GM21447 (cell line): Measurements from ENCODE around the gene CTXND1.
"Not testable (repeated sequence)": the region's sequence is repeated elsewhere in the genome, so short reads cannot be mapped to it uniquely, and the experiment has no call there.

Experiments used
- ATAC-seq: cut with Tn5 transposase; IDR thresholded peaks from one replicate; pipeline ENCODE4 v1.9.1; 2021; ENCODE audit not compliant: unreplicated experiment

The CTXND1 gene

GRCh38 chr15:80252121-80252518 lies at the start of gene CTXND1:
CTXND1 (minus strand) TSS chr15:80252213; CDS start chr15:80201949, 50,264 bp downstream.
- no peak for ATAC-seq

- ATAC-seq: no peak
Measured at GRCh38 chr15:80301472-80301871, 49.5 kb upstream of the CTXND1 start.

GRCh38 chr15:80295777-80296176 lies 43.8 kb upstream of the CTXND1 start:
- ATAC-seq: not testable (repeated sequence)

- ATAC-seq: no peak
Measured at GRCh38 chr15:80292079-80292478, 40.1 kb upstream of the CTXND1 start.

- ATAC-seq: not testable (repeated sequence)
Measured at GRCh38 chr15:80290891-80291290, 38.9 kb upstream of the CTXND1 start.

GRCh38 chr15:80289528-80290495 lies 37.8 kb upstream of the CTXND1 start:
- ATAC-seq: no peak

GRCh38 chr15:80288131-80288530 lies 36.1 kb upstream of the CTXND1 start:
- ATAC-seq: no peak

GRCh38 chr15:80286055-80286454 lies 34.0 kb upstream of the CTXND1 start:
- no peak for ATAC-seq

- no peak for ATAC-seq
Measured at GRCh38 chr15:80285379-80285778, 33.4 kb upstream of the CTXND1 start.

GRCh38 chr15:80283531-80283930 lies 31.5 kb upstream of the CTXND1 start:
- ATAC-seq: no peak

GRCh38 chr15:80277147-80277546 lies 25.1 kb upstream of the CTXND1 start:
- ATAC-seq: no peak

GRCh38 chr15:80275961-80276360 lies 23.9 kb upstream of the CTXND1 start:
- ATAC-seq: no peak

- no peak for ATAC-seq
Measured at GRCh38 chr15:80274996-80275395, 23.0 kb upstream of the CTXND1 start.

- ATAC-seq: no peak
Measured at GRCh38 chr15:80274554-80274953, 22.5 kb upstream of the CTXND1 start.

- ATAC-seq: no peak
Measured at GRCh38 chr15:80272987-80273386, 21.0 kb upstream of the CTXND1 start.

- ATAC-seq: no peak
Measured at GRCh38 chr15:80270472-80270871, 18.5 kb upstream of the CTXND1 start.

- ATAC-seq: no peak
Measured at GRCh38 chr15:80268101-80268500, 16.1 kb upstream of the CTXND1 start.

- no peak for ATAC-seq
Measured at GRCh38 chr15:80267658-80268057, 15.6 kb upstream of the CTXND1 start.

- ATAC-seq: no peak
Measured at GRCh38 chr15:80266745-80267144, 14.7 kb upstream of the CTXND1 start.

- ATAC-seq: no peak
Measured at GRCh38 chr15:80266113-80266512, 14.1 kb upstream of the CTXND1 start.

GRCh38 chr15:80265021-80265420 lies 13.0 kb upstream of the CTXND1 start:
- ATAC-seq: no peak

- no peak for ATAC-seq
Measured at GRCh38 chr15:80264031-80264430, 12.0 kb upstream of the CTXND1 start.

- ATAC-seq: no peak
Measured at GRCh38 chr15:80260551-80260950, 8.5 kb upstream of the CTXND1 start.
